HG03442 (cell line): ENCODE measurements around the gene CERKL.
"Not testable (repeated sequence)": the region's sequence is repeated elsewhere in the genome, so short reads cannot be mapped to it uniquely, and the experiment has no call there.

ENCODE experiments used
- ATAC-seq: cut with Tn5 transposase; IDR thresholded peaks from one replicate; pipeline ENCODE4 v1.9.1; 2021; ENCODE audit warnings: mild to moderate bottlenecking, moderate library complexity; ENCODE audit not compliant: unreplicated experiment

CERKL gene, protein sequence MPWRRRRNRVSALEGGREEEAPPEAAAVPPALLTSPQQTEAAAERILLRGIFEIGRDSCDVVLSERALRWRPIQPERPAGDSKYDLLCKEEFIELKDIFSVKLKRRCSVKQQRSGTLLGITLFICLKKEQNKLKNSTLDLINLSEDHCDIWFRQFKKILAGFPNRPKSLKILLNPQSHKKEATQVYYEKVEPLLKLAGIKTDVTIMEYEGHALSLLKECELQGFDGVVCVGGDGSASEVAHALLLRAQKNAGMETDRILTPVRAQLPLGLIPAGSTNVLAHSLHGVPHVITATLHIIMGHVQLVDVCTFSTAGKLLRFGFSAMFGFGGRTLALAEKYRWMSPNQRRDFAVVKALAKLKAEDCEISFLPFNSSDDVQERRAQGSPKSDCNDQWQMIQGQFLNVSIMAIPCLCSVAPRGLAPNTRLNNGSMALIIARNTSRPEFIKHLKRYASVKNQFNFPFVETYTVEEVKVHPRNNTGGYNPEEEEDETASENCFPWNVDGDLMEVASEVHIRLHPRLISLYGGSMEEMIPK

DNA sequence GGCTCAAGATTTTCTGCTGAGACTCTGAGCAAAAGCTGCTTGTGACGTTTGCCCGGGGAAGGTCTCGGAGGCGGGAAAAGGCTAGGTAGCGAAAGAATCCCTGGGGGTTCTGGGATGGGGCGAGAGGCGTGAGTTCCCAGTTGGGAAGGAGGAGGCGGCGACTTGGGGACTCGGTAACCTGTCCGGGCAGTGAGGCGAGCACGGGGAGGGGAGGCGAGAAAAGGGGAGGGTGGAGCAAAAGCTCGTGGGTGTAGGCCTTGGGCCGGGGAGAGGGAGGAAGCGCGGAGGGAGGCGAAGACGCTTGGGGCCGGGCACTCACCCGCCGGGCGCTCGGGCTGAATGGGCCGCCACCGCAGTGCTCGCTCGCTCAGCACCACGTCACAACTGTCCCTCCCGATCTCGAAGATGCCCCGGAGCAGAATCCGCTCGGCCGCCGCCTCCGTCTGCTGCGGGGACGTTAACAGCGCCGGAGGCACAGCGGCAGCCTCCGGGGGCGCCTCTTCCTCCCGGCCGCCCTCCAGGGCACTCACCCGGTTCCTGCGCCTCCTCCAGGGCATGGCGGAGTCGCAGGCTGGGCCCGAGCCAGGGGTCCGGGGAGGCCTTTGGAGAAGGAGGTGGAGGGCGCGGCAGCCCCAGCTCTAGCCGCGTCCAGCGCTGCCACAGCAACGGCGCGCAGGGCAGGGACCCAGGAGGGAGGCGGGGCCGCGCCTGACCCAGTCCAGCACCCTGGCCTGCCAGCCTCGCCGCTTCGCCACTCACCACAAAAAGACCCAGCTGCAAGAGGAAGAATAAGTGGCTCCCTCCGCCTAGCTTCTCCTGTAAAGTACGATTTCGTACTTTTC lies at the start of gene CERKL:
Gene CERKL, minus strand, starts transcription at position 656 of the 842 bp plus-strand sequence. Its CDS starts 99 bp downstream, at position 557.
- peak; percentile 85 for ATAC-seq

DNA sequence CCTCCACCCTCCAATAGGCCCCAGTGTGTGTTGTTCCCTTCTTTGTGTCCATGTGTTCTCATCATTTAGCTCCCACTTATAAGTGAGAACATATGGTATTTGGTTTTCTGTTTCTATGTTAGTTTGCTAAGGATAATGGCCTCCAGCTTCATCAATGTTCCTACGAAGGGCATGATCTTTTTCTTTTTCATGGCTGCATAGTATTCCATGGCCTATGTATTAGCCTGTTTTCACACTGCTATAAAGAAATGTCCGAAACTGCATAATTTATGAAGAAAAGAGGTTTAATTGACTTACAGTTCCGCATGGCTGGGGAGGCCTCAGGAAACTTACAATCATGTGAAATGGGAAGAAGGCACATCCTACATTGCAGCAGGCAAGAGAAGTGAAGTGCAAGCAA lies 45.6 kb upstream of the CERKL start:
- not testable (repeated sequence) for ATAC-seq

DNA sequence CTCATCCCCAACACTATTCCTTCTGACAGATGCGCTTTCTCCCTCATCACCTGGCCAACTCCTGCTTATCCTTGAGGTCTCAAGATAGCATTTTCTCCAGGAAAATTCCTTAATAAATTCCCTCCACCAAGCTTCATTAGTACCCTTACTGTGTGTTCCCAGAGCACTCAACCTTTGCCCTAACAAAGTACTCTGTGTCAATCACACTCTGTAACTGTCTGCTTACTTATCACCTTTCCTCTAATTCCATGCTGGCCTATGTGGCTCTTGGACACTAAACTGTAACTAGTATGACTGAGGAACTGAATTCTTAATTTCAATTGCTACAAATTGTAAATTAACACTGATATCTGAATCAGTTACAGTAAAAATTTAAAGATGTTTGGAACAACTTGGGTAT lies 41.3 kb upstream of the CERKL start:
- no peak for ATAC-seq

DNA sequence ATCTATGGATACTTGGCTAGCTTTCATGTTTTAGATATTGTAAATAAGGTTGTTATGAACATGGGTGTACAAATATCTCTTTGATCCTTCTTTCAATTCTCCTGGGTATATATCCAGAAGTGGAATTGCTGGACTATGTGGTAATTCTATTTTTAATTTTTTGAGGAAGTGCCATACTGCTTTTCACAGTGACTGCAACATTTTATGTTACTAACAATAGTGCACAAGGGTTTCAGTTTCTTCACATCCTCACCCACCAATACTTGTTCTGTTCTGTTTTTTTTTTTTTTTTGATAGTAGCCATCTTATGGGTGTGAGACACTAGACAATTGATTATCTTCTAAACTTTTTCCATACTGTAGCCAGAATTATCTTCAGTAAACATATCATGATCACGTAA lies 40.7 kb upstream of the CERKL start:
- ATAC-seq, result no peak

DNA sequence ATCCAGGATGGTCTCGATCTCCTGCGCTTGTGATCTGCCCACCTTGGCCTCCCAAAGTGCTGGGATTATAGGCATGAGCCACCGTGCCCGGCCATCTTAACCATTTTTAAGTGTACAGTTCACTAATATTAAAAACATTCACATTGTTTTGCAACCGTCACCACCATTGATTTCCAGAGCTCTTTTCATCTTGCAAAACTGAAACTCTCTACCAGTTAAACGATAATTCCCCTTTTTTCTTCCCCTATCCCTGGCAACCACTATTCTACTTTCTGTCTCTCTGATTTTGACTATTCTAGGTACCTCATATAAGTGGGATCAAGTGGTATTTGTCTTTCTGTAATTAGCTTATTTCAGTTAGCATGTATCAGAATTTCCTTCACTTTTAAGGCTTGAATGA lies 40.2 kb upstream of the CERKL start:
- ATAC-seq, result no peak

DNA sequence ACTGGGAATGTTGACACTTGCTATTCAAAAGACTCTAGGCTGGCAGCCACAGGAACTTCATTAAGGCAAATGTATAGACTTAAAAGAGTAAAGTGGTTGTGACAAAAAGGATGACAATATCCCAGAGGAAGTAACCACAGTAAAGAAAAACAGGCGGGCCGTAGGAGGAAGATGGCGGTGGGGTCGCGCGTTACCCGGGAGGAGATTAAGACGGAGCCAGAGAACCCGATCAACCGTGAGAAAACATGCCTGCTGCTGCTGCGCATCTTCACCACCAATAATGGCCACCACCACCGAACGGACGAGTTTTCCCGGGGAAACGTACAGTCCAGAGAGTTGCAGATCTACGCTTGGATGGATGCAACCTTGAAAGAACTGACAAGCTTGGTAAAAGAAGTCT lies 37.4 kb upstream of the CERKL start:
- no peak for ATAC-seq

DNA sequence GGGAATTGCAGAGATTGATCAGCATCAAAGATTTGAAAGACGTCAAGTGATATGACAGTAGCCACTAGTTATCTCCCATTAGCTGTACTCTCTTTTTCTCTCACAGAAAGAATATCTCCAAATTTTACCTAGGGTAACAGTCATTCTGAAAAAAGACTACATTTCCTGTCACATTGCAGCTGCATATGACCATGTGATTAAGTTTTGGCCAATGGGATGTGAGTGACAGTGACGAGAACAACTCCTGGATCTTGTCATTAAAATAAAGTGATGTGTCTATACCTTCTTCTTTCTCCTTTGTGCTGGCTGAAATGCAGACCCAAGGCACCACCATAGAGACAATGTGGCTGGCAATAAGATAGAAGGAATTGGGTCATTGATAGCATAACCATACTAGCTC lies 34.0 kb upstream of the CERKL start:
- ATAC-seq, result no peak

DNA sequence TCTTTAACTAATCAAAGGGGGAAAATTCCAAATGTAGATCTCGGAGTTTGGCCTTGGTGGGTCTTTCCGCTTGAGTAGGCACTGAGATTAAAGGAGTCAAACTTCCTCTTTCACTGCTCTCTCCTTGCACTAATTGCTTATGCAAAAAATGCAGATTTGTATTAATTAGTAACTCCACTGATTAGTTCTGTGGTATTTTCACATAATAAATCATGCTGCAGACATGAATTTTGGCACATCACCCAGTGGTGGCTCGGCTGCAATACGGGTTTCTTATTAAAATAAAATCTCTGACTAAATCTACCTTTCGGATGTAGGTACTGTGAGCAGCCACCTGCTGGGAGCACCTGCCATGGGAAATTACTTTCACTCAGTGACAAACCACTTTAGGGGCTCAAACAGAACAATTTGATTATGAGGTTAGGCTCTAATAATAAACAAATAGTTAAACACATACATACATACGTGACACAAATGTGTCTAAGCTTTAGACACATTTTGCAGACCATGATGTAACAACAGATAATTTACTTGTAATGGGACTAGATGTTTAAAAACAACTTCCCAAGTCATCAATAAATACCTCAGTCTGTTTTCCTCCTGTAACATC lies 29.8 kb upstream of the CERKL start:
- no peak for ATAC-seq

DNA sequence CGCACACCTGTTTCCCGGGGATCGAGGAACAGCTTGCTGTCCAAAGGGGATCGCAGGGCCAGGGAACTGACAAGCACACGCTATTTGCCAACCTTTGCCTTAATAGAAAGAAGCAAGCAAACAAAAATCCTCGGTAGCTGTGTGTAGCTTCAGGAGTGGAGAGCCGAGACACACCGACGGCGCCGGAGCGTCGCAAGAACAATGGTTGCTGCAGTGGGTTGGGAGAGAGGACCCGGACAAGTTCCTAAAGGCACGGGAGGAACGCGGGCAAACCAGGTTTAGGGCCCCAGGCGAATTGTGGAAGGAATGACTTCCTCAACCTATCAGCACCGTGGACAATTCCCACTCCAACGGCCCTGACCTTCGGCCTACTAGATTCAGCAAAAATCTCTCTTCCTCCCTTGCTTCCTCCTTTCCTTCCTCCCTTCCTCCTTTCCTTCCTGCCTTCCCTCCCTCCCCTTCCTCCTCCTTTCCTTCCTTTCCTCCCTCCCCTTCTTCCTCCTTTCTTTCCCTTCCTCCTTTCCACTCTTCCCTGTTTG lies 28.3 kb upstream of the CERKL start:
- ATAC-seq, result no peak

DNA sequence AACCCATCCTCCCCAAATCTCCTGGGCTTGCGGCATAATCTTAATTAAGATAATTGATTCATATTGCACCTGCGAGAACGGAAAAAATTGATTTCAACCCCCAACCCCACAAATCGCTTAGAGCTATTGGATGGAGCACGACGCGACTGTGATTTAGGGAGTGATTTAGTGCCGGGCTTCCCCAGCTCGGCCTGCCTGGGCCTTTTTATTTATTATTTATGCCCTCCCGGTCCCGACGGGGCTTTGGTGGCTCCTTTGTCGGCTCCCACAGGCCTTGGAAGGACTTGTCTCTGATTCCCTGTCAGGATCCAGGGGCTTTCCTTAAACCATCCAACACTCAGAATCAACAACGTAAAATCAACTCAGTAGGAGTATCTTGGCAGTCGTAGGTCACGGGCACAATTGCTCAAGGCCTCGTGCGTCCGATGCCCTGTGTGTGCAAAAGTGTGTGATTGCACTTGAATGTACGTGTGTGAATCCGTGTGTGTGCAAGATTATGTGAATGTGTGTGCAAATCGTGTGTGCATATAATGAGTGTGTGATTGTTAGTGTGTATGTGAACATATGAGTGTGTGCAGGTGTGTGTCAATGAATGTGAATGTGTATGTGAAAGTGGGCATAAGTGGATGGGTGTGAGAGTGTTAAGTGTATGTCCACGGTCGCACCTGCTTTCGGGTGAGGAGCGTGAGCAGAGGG lies 27.7 kb upstream of the CERKL start:
- no peak for ATAC-seq

DNA sequence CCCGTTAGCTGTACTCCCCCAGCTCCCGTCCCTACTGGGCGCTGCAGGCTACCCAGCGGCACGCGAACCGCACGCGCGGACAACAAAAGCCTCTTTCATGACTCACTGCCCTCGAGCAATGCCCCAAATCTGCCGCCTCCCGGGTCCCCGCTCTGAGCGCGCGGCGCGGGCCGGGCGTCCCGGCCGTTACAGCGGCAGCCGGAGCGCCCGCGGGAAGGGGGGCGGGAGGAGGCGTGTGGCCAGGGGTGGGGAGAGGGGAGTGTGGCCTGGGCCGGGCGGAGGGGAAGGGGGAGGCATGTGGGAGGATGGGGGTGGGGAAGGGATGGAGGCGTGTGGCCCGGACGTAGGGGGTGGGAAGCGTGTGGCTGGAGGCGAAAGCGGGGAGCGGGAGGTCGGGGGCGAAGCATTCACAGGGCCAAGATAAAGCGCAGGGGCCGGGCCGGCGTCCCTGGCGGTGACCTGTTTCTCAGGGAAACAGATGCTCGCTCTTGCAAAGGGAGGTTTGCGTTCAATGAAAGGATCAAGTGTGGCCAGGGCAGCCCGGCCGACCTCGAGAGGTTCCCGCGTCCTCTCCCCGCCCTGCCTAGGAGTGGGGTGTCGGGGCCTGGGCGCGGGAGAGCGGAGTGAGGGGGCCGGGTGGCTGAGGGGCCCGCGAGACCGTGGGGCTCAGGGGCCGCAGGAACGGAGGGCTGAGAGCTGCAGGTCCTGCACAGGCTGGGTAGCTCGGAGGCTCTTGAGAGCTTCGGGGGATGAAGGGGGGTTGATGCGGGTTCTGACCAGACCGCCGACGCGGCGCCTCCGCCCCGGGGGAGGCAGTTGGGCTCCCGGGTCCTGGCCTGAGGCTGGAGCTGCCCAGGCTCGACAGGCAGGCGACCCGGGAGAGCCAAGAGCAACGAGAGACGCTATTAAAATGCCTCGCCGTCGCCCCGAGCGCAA lies 26.9 kb upstream of the CERKL start:
- no peak for ATAC-seq

DNA sequence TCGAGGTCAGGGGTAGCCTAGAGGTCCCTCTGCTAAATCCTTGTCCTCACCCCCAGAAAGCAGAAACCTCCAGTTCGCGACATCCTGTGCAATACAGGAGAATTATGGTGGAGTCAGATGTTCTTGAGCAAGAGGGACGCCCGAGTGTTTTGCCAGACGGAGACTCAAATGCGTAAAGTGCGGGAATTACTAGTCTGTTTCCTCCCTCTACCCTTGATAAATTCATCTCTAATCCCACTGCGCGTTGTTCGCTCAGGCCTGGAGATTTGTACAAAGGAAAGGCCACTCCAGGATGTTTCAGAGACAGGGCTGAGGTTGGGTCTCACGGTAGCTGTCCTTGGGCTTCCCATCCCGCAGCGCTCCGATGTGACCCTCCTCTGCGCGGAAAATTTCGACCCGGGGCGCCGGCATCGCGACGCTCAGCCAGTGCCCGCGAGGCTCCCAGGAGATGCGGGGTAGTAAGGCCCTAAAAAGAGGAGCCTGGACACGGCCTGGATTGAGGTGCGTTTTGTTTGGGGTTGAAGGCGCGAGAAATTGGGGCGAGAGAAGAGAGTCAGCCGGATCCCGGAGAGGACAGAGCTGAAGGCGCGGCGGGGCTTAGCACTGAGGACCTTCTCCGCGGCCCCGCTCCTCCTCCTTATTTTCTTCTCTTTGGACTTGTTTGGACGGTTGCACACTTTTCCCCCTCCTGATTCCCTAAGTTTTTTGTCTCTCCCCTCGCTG lies 26.1 kb upstream of the CERKL start:
- ATAC-seq, result no peak

DNA sequence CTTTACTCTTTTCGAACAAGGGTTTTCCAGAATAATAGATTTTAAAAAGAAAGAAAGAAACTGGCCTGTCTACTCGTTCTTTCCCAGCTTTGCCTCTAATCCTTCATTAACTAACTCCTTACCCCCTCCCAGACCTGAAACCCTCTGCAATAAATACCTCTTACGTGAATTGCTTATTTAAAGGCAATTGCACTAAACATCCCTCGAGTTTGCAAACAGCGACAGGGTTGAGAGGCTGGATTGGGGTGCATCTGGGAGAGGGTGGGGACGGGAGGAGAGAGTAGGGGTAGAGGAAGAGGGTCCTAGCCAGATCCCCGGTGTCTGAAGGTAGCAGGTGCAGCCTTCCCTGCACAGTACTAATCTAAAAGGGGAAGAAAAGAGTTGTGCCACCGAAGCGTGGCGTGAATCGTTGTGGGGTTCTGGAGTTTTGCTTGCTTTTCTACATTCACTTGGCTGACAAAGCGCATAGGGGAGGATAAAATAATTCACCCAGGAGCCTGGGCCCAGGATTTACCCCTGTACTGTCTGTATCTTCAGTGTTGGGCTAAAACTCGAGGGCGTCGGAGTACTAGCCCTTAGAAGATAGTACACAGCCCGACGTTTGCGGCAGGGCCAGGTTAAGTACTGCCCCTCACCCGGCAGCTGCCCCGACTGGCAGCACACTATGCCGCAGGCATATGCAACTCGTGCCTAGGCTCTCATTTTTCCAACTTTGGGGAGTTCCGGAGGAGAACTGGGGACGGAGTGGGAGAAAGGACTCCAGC lies 25.3 kb upstream of the CERKL start:
- ATAC-seq, result no peak

DNA sequence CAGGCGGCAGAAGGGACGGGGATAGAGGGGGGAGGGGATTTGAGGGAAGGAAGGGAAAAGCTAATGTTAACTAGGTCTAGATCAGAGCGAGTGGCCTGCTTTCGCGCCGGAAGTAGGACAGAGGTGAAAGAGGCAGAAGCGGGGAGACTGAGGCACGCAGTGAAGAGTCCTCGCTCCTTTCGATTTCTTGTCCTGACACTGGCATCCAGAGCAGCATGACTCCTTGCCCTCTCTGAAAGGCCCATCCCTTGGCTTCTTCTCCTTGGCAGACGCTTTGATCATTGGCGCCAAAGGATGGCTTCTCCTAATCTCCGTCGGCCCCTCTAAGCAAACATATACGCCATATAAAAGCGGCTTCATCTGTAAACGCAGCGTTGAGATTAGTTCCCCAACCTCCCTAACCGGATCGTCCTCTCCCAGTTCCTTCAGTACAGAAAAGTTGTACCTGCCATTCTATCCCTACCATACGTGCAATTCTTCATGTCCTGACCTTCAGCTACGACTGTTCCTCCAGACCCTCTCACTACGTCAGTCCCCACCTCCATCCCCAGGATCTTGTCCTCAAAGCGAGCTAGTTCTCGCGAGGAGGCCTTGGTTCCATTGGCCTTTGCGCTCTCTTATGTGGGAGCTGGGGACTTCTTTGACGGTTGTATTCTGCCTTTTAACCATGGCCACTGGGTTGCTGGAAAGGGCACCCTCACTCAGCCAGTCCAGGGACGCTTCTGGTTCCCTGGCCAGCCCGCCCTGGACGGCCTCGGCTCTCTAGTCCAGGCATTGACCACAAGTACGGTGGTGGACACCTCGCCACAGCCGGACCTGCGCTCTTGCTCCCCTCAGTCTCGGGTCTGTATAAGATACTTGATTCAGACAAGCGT lies 24.3 kb upstream of the CERKL start:
- ATAC-seq, result no peak

DNA sequence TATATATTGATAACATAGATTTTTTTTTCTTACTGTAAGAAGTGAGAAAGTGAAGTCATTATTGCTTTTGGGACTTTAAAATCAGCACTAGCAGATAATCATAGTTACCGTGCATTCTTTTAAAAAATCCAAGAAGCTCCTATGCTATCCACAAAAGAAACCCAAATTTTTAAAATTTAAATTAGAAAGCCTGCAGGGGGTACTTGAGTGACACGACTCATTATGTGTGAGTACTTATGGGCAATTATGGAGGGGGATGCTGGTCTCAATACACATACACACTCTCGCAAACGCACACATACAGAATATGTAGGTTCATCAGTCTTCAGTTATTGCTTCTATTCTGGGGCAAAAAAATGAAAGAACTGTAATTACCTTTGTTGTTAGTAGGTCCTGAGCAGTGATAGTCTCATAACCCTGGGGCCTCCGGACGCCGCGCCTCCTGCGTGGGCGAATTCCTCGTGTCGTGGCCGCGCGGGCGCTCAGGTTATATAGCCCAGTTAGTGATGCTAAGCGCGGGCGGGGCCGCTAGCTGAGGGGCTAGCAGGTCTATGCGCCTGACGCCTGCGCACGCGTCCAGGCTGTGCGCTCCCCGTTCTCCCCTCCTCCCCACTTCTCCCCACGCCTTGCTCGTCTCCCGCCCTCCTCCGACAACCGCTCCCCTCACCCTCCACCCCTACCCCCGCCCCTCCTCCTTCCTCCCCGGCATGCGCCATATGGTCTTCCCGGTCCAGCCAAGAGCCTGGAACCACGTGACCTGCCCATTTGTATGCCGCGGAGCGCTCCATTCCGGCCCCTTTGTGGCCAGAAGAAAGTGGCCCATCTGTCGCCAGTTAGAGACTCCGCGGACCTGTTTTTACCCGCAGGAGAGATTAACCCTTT lies 23.4 kb upstream of the CERKL start, which contains the start of gene NEUROD1:
Gene NEUROD1, minus strand, starts transcription at position 463 of the 882 bp plus-strand sequence. CDS start 1,657 bp downstream, outside the sequence.
- no peak for ATAC-seq

DNA sequence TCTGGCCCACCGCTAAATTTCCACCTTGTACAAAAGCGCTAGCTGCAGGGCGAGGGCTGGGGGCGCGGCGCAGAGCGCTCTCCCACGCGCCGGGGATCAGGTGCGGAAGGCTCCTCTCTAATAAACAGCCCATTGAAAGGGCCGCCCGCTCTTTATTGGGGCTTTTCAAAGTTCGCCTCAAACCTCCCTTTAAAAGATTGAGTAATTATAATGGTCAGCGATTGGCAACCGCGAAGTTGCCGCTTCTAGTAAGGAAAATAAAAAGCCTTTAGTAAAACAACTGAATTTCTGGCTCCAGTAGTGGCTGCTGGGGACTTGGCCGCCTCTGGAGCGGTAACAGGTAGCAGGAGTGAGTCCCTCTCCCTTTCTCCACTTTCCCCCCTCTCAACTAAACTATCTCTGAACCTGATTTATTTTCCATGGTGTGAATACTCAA lies 22.7 kb upstream of the CERKL start:
- no peak for ATAC-seq
